GM21515 (cell line): ENCODE data around the gene PCDHGA9.
"Not testable (repeated sequence)": the region's sequence is repeated elsewhere in the genome, so short reads cannot be mapped to it uniquely, and the experiment has no call there.

ENCODE experiments used
- ATAC-seq: cut with Tn5 transposase; IDR thresholded peaks from one replicate; pipeline ENCODE4 v1.9.1; 2021; ENCODE audit not compliant: unreplicated experiment

Gene PCDHGA9

DNA sequence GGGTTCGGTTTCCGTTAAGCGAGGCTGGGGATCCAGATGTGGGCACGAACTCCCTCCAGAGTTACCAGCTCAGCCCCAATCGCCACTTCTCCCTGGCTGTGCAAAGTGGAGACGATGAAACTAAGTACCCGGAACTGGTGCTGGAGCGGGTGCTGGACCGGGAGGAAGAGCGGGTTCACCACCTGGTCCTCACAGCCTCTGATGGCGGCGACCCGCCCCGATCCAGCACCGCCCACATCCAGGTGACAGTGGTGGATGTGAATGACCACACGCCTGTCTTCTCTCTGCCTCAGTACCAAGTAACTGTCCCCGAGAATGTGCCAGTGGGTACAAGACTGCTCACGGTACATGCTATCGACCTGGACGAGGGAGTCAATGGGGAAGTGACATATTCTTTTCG lies 19.2 kb upstream of the PCDHGA9 start:
- no peak for ATAC-seq

DNA sequence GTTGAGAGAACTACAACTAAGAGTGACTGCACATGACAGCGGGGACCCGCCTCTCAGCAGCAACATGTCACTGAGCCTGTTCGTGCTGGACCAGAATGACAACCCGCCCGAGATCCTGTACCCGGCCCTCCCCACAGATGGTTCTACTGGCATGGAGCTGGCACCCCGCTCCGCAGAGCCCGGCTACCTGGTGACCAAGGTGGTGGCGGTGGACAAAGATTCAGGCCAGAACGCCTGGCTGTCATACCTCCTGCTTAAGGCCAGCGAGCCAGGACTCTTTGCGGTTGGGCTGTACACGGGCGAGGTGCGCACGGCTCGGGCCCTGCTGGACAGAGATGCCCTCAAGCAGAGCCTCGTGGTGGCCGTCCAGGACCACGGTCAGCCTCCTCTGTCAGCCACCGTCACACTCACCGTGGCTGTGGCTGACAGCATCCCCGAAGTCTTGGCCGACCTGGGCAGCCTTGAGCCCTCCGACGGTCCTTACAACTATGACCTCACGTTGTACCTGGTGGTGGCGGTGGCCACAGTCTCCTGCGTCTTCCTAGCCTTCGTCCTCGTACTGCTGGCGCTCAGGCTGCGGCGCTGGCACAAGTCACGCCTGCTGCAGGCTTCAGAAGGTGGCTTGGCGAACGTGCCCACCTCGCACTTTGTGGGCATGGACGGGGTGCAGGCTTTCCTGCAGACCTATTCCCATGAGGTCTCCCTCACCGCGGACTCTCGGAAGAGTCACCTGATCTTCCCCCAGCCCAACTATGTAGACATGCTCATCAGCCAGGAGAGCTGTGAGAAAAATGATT lies 17.9 kb upstream of the PCDHGA9 start:
- no peak for ATAC-seq

DNA sequence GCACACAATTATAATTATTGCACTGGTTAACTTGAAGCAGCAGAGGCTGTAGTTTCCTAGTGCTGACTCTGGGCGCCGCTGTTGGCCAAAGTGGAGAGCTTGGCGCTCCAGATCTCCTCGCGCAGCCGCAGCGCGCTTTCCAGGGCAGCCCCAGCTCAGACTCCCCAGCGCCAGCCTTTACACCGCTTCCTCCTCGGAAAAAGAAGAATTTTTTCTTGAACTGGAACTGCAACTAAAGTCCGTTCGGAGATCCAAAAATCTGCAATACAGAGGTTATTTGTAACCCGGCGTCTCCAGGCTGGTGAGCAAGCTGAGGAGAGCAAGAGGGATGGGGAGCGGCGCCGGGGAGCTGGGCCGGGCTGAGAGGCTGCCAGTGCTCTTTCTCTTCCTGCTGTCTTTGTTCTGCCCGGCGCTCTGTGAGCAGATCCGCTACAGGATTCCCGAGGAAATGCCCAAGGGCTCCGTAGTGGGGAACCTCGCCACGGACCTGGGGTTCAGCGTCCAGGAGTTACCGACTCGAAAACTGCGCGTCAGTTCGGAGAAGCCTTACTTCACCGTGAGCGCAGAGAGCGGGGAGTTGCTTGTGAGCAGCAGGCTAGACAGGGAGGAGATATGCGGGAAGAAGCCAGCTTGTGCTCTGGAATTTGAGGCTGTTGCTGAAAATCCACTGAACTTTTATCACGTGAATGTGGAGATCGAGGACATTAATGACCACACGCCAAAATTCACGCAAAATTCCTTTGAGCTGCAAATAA lies 14.8 kb upstream of the PCDHGA9 start, which contains the start of gene PCDHGB4:
Gene PCDHGB4 (plus strand): TSS at position 142 of the 755 bp plus-strand sequence. CDS start 187 bp downstream, at position 329.
- ATAC-seq = peak; percentile 78

DNA sequence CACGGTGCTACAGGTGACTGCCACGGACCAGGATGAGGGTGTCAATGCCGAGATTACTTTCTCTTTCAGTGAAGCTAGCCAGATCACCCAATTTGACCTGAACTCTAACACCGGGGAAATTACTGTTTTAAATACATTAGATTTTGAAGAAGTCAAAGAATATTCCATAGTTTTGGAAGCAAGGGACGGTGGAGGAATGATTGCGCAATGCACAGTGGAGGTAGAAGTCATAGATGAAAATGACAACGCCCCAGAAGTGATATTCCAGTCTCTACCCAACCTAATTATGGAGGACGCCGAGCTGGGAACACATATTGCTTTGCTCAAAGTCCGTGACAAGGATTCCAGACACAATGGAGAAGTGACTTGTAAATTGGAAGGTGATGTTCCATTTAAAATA lies 13.9 kb upstream of the PCDHGA9 start:
- ATAC-seq = no peak

DNA sequence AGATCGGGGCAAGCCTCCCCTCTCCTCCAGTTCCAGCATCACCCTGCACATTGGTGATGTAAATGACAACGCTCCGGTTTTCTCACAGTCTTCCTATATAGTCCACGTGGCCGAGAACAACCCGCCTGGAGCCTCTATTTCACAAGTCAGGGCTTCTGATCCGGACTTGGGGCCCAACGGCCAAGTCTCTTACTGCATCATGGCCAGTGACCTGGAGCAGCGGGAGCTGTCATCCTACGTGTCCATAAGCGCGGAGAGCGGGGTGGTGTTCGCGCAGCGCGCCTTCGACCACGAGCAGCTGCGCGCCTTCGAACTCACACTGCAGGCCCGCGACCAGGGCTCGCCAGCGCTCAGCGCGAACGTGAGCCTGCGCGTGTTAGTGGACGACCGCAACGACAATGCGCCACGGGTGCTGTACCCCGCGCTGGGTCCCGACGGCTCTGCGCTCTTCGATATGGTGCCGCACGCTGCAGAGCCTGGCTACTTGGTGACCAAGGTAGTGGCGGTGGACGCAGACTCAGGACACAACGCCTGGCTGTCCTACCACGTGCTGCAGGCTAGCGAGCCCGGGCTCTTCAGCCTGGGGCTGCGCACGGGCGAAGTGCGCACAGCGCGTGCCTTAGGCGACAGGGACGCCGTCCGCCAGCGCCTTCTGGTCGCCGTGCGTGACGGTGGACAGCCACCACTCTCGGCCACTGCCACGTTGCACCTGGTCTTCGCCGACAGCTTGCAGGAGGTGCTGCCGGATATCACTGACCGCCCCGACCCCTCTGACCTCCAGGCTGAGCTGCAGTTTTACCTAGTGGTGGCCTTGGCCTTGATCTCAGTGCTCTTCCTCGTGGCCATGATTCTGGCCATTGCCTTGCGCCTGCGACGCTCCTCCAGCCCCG lies 13.2 kb upstream of the PCDHGA9 start:
- no peak for ATAC-seq

DNA sequence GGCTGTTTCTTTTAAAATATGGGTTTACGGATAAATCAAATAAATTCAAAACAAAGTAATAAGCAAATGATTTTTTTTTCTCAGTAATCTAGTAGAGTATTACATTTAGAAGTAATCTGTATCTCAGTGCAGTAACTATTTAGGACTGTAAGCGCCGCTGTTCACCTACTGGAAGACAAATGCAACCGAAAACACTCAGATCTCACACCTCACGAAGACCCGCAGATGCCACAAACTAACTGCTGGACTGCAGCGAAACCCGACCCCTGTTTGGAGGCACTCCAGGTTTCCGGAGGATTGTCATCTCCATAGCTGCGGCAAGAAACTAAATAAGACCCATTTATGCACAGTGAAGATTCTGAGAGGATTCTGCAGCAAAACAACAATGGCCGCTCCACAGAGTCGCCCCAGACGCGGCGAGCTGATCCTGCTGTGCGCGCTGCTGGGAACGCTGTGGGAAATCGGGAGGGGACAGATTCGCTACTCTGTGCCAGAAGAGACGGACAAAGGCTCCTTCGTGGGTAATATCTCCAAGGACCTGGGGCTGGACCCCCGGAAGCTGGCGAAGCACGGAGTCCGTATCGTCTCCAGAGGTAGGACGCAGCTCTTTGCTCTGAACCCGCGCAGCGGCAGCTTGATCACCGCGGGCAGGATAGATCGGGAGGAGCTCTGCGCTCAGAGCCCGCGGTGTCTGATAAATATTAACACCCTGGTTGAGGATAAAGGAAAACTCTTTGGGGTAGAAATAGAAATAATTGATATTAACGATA lies 10.0 kb upstream of the PCDHGA9 start, which contains the start of gene PCDHGA8:
Gene PCDHGA8 (plus strand): TSS at position 205 of the 770 bp plus-strand sequence. CDS start 181 bp downstream, at position 386.
- ATAC-seq = no peak

DNA sequence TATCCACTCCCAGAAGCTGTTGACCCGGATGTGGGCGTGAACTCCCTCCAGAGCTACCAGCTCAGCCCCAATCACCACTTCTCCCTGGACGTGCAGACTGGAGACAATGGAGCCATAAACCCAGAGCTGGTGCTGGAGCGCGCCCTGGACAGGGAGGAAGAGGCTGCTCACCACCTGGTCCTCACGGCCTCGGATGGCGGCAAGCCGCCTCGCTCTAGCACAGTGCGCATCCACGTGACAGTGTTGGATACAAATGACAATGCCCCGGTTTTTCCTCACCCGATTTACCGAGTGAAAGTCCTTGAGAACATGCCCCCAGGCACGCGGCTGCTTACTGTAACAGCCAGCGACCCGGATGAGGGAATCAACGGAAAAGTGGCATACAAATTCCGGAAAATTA lies 9.3 kb upstream of the PCDHGA9 start:
- no peak for ATAC-seq

DNA sequence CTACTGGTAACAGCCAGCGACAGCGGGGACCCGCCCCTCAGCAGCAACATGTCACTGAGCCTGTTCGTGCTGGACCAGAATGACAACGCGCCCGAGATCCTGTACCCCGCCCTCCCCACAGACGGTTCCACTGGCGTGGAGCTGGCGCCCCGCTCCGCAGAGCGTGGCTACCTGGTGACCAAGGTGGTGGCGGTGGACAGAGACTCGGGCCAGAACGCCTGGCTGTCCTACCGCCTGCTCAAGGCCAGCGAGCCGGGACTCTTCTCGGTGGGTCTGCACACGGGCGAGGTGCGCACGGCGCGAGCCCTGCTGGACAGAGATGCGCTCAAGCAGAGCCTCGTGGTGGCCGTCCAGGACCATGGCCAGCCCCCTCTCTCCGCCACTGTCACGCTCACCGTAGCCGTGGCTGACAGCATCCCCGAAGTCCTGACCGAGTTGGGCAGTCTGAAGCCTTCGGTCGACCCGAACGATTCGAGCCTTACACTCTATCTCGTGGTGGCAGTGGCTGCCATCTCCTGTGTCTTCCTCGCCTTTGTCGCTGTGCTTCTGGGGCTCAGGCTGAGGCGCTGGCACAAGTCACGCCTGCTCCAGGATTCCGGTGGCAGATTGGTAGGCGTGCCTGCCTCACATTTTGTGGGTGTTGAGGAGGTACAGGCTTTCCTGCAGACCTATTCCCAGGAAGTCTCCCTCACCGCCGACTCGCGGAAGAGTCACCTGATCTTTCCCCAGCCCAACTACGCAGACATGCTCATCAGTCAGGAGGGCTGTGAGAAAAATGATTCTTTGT lies 8.0 kb upstream of the PCDHGA9 start:
- ATAC-seq = not testable (repeated sequence)

DNA sequence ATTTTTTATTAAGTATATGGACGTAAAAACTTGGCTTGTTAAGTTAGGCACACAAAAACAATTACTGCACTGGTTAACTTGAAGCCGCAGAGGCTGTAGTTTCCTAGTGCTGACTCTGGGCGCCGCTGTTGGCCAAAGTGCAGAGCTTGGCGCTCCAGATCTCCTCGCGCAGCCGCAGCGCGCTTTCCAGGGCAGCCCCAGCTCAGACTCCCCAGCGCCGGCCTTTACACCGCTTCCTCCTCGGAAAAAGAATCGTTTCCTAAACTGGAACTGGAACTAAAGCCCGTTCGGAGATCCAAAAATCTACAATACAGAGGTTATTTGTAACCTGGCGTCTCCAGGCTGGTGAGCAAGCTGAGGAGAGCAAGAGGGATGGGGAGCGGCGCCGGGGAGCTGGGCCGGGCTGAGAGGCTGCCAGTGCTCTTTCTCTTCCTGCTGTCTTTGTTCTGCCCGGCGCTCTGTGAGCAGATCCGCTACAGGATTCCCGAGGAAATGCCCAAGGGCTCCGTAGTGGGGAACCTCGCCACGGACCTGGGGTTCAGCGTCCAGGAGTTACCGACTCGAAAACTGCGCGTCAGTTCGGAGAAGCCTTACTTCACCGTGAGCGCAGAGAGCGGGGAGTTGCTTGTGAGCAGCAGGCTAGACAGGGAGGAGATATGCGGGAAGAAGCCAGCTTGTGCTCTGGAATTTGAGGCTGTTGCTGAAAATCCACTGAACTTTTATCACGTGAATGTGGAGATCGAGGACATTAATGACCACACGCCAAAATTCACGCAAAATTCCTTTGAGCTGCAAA lies 4.6 kb upstream of the PCDHGA9 start, which contains the start of gene PCDHGB5:
Gene PCDHGB5 (plus strand): TSS at position 192 of the 796 bp plus-strand sequence. CDS start 181 bp downstream, at position 373.
- ATAC-seq = peak; percentile 73

DNA sequence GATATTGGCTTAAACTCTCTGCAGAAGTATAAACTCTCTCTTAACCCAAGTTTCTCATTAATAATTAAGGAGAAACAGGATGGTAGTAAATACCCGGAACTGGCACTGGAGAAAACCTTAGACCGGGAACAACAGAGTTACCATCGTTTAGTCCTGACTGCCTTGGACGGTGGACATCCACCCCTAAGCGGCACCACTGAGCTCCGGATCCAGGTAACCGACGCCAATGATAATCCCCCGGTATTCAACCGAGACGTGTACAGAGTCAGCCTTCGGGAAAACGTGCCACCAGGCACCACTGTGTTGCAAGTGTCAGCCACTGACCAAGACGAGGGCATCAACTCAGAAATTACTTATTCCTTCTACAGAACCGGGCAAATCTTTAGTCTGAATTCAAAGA lies 4.0 kb upstream of the PCDHGA9 start:
- no peak for ATAC-seq

DNA sequence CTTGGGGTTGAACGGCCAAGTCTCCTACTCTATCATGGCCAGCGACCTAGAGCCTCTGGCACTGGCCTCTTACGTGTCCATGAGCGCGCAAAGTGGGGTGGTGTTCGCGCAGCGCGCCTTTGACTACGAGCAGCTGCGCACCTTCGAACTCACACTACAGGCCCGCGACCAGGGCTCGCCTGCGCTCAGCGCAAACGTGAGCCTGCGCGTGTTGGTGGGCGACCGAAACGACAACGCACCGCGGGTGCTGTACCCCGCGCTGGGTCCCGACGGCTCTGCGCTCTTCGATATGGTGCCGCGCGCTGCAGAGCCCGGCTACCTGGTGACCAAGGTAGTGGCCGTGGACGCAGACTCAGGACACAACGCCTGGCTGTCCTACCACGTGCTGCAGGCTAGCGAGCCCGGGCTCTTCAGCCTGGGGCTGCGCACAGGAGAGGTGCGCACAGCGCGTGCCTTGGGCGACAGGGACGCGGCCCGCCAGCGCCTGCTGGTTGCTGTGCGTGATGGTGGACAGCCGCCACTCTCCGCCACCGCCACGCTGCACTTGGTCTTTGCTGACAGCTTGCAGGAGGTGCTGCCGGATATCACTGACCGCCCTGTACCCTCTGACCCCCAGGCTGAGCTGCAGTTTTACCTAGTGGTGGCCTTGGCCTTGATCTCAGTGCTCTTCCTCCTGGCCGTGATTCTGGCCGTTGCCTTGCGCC lies 2.9 kb upstream of the PCDHGA9 start:
- no peak for ATAC-seq

DNA sequence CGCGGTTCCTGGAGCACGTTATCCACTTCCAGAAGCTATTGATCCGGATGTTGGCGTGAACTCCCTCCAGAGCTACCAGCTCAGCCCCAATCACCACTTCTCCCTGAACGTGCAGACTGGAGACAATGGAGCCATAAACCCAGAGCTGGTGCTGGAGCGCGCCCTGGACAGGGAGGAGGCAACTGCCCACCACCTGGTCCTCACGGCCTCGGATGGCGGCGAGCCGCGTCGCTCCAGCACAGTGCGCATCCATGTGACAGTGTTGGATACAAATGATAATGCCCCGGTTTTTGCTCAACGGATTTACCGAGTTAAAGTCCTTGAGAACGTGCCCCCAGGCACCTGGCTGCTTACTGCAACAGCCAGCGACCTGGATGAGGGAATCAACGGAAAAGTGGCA lies 809 bp downstream of the PCDHGA9 start:
- ATAC-seq = no peak

DNA sequence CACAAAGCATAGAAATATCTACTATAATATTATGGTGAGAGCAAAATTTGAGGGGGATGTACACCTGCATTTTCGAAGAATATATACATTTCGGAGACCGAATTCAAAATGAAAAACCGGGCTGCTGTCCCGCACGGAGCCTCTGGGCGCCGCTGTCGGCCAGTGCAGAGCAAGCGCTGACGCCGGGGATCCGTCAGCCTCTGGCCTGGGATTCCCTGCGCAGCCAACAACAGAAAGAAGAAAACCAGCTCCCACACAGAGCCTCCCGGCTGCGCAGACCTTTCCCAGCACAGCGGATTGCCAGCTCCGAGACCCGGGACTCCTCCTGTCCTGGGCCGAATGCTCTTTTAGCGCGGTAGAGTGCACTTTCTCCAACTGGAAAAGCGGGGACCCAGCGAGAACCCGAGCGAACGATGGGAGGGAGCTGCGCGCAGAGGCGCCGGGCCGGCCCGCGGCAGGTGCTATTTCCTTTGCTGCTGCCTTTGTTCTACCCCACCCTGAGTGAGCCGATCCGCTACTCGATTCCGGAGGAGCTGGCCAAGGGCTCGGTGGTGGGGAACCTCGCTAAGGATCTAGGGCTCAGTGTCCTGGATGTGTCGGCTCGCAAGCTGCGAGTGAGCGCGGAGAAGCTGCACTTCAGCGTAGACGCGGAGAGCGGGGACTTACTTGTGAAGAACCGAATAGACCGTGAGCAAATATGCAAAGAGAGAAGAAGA lies 5.4 kb downstream of the PCDHGA9 start, which contains the start of gene PCDHGB6:
Gene PCDHGB6 (plus strand): TSS at position 232 of the 716 bp plus-strand sequence. CDS start 182 bp downstream, at position 414.
- ATAC-seq = peak; percentile 61

DNA sequence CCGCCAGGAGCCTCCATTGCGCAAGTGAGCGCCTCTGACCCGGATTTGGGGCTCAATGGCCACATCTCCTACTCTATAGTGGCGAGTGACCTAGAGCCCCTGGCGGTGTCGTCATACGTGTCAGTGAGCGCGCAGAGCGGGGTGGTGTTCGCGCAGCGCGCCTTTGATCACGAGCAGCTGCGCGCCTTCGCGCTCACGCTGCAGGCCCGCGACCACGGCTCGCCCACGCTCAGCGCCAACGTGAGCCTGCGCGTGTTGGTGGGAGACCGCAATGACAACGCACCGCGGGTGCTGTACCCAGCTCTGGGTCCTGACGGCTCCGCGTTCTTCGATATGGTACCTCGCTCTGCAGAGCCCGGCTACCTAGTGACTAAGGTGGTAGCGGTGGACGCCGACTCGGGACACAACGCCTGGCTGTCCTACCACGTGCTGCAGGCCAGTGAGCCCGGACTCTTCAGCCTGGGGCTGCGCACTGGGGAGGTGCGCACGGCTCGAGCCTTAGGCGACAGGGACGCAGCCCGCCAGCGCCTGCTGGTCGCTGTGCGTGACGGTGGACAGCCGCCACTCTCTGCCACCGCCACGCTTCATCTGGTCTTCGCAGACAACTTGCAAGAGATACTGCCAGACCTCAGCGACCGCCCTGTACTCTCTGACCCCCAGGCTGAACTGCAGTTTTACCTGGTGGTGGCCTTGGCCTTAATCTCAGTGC lies 7.2 kb downstream of the PCDHGA9 start:
- no peak for ATAC-seq

DNA sequence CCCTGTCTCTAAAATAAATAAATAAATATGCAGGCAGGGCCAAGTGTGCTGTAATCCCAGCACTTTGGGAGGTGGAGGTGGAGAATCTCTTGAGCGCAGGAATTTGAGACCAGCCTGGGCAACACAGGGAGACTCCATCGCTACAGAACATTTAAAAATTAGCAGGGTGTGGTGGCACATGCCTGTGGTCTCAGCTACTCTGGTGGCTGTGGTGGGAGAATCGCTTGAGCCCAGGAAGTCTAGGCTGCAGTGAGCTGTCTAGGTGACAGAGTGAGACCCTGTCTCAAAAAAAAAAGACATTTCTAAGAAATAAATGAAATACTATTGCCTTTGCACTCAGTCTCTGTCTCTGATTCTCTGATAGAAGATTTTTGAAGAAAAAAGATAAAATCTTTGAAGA lies 9.0 kb downstream of the PCDHGA9 start:
- ATAC-seq = no peak

DNA sequence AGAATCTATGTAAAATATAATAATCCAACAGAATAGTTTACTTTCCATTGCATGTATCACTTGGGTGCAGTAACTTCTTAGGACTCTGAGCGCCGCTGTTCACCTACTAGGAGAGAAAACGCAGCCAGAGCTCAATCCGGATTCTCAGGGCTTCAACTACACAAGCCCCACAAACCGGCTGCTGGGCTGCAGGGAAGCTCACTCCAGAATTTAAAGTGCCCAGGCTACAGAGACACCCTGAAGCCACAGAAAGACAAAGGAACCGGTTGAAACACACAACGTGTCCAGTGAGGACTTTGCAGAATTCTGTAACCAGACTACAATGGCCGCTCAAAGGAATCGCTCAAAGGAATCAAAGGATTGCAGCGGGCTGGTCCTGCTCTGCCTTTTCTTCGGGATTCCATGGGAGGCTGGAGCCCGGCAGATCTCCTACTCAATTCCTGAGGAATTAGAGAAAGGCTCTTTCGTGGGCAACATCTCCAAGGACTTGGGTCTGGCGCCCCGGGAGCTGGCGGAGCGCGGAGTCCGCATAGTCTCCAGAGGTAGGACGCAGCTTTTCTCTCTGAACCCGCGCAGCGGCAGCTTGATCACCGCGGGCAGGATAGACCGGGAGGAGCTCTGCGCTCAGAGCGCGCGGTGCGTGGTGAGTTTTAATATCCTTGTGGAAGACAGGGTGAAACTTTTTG lies 10.4 kb downstream of the PCDHGA9 start, which contains the start of gene PCDHGA10:
Gene PCDHGA10 (plus strand): TSS at position 134 of the 686 bp plus-strand sequence. CDS start 189 bp downstream, at position 323.
- ATAC-seq = peak; percentile 62
